Stimulated activated CD8-positive, alpha-beta memory T cell treated with anti-CD3 and anti-CD28 coated beads, Interleukin-4, amount 100 ng/mL, for 24 hours (primary cell): Measurements from ENCODE around the gene MRPL49.
"Not testable (repeated sequence)": the region's sequence is repeated elsewhere in the genome, so short reads cannot be mapped to it uniquely, and the experiment has no call there.

Source experiments
- DNase-seq: peaks from one replicate; pipeline ENCODE4 v3.0.0-alpha.2; 2020; ENCODE audit warnings: low read depth

The MRPL49 gene

GRCh38 chr11:65117206-65118096 is 4.7 kb upstream of the MRPL49 start, which contains the start of gene ZNHIT2:
Gene ZNHIT2, minus strand, starts transcription at chr11:65117701. Its CDS starts 48 bp downstream, at chr11:65117653.
- DNase-seq, result peak; percentile 100

- DNase-seq, result no peak
Observed at GRCh38 chr11:65118097-65118837, 3.9 kb upstream of the MRPL49 start.

- not testable (repeated sequence) for DNase-seq
Observed at GRCh38 chr11:65118891-65119669, 3.0 kb upstream of the MRPL49 start.

GRCh38 chr11:65119670-65119995 is 2.5 kb upstream of the MRPL49 start:
- DNase-seq, result no peak

GRCh38 chr11:65120831-65121230 is 1.3 kb upstream of the MRPL49 start:
- no peak for DNase-seq

- DNase-seq, result no peak
Observed at GRCh38 chr11:65121447-65121864, 665 bp upstream of the MRPL49 start.

GRCh38 chr11:65124480-65125196 is 2.5 kb downstream of the MRPL49 start:
- DNase-seq, result no peak

- no peak for DNase-seq
Observed at GRCh38 chr11:65125197-65126056, 3.3 kb downstream of the MRPL49 start.

- no peak for DNase-seq
Observed at GRCh38 chr11:65126624-65127274, 4.6 kb downstream of the MRPL49 start.

GRCh38 chr11:65127473-65128181 is 5.5 kb downstream of the MRPL49 start:
- DNase-seq, result no peak

GRCh38 chr11:65128182-65129145 is 6.3 kb downstream of the MRPL49 start:
- no peak for DNase-seq

- DNase-seq, result no peak
Observed at GRCh38 chr11:65129649-65130441, 7.7 kb downstream of the MRPL49 start.

GRCh38 chr11:65130631-65131416 is 8.7 kb downstream of the MRPL49 start:
- no peak for DNase-seq

- DNase-seq, result no peak
Observed at GRCh38 chr11:65131417-65131776, 9.3 kb downstream of the MRPL49 start.

- DNase-seq, result no peak
Observed at GRCh38 chr11:65131895-65132237, 9.7 kb downstream of the MRPL49 start.

GRCh38 chr11:65132238-65132987 is 10.3 kb downstream of the MRPL49 start:
- DNase-seq, result no peak
